IMR-90 (cell line): Measurements from ENCODE around the gene CCNQ. TPM values are rescaled to one million over a fixed set of nuclear protein-coding genes. Genes with fewer than 3 reads are reported as not detected.

Source experiments
- ATAC-seq: fragments of 200-7000 bp; cut with Tn5 transposase; 2 replicates; pipeline ENCODE4 v1.9.1; 2020; ENCODE audit warnings: low read depth, mild to moderate bottlenecking, moderate library complexity
- BruUV-seq: library from RNA; stranded (reverse); fragments of 400-500 nt; replicated peaks from 2 replicates; lab custom pipeline; 2021; lab: Mats Ljungman, UMichigan
- CTCF ChIA-PET: fragments of 300-600 bp; formaldehyde crosslinking; extraction: SDS; loops from one replicate; lab custom pipeline; 2021; ENCODE audit warnings: antibody characterized with exemption; lab: Yijun Ruan, JAX
- POLR2A ChIA-PET: fragments of 300-600 bp; sonication (Branson Sonifier 250); formaldehyde crosslinking; loops from one replicate; lab custom pipeline; 2022; ENCODE audit warnings: antibody characterized with exemption; ENCODE audit not compliant: unreplicated experiment; lab: Charles Lee
- DNase-seq: peaks from one replicate; pipeline ENCODE4 v3.0.0; 2013
- H2AFZ ChIP-seq: replicated peaks from 2 replicates; pipeline ENCODE3; 2013; ENCODE audit warnings: low read length, mild to moderate bottlenecking; ENCODE audit not compliant: poor library complexity
- H2AK5ac ChIP-seq: 2 replicates; pipeline ENCODE4 v1.6.1; 2013; ENCODE audit warnings: low read depth, low read length, inconsistent platforms
- H2AK9ac ChIP-seq: replicated peaks from 2 replicates; pipeline ENCODE3; 2013; ENCODE audit warnings: mild to moderate bottlenecking, low read depth, low read length, moderate library complexity; ENCODE audit not compliant: poor library complexity
- H2BK120ac ChIP-seq: 2 replicates; pipeline ENCODE4 v1.6.1; 2013; ENCODE audit warnings: low read depth, low read length, inconsistent platforms
- H2BK15ac ChIP-seq: 3 replicates; pipeline ENCODE4 v1.6.1; 2013; ENCODE audit warnings: low read depth, low read length, inconsistent platforms
- H2BK20ac ChIP-seq: 2 replicates; pipeline ENCODE4 v1.6.1; 2013; ENCODE audit warnings: low read depth, mild to moderate bottlenecking, inconsistent platforms, low read length, moderate library complexity
- H2BK5ac ChIP-seq: 2 replicates; pipeline ENCODE4 v1.6.1; 2013; ENCODE audit warnings: mild to moderate bottlenecking, low read depth, low read length, inconsistent platforms; ENCODE audit not compliant: poor library complexity, severe bottlenecking
- H3K14ac ChIP-seq: replicated peaks from 2 replicates; pipeline ENCODE4 v1.6.1; 2013; ENCODE audit warnings: low read depth, low read length, inconsistent platforms
- H3K18ac ChIP-seq: 2 replicates; pipeline ENCODE4 v1.6.1; 2013; ENCODE audit warnings: low read depth, low read length, control low read depth
- H3K23ac ChIP-seq: 2 replicates; pipeline ENCODE4 v1.6.1; 2013; ENCODE audit warnings: low read depth, low read length, inconsistent platforms
- H3K27ac ChIP-seq: 2 replicates; pipeline ENCODE4 v1.5.1; 2013; ENCODE audit warnings: mild to moderate bottlenecking, control low read depth, low read length; ENCODE audit not compliant: insufficient read depth
- H3K27me3 ChIP-seq: 2 replicates; pipeline ENCODE4 v1.6.1; 2013; ENCODE audit warnings: low read length; ENCODE audit not compliant: control insufficient read depth, insufficient read depth
- H3K36me3 ChIP-seq: 2 replicates; pipeline ENCODE4 v1.6.1; 2013; ENCODE audit warnings: low read length, mixed read lengths; ENCODE audit not compliant: control insufficient read depth, insufficient read depth
- H3K4ac ChIP-seq: 2 replicates; pipeline ENCODE4 v1.6.1; 2013; ENCODE audit warnings: low read depth, low read length, inconsistent platforms
- H3K4me1 ChIP-seq: 2 replicates; pipeline ENCODE4 v1.6.1; 2013; ENCODE audit warnings: low read length, mixed read lengths; ENCODE audit not compliant: control insufficient read depth, insufficient read depth
- H3K4me2 ChIP-seq: 2 replicates; pipeline ENCODE4 v1.6.1; 2013; ENCODE audit warnings: low read depth, mild to moderate bottlenecking, control low read depth, low read length, moderate library complexity
- H3K4me3 ChIP-seq: 2 replicates; pipeline ENCODE4 v1.5.1; 2013; ENCODE audit warnings: low read depth, mild to moderate bottlenecking, control low read depth, low read length, moderate library complexity; ENCODE audit not compliant: insufficient read depth
- H3K56ac ChIP-seq: 2 replicates; pipeline ENCODE4 v1.6.1; 2013; ENCODE audit warnings: low read length, inconsistent platforms; ENCODE audit not compliant: insufficient read depth; ENCODE audit errors: extremely low read depth
- H3K79me1 ChIP-seq, 2 experiments: 2 replicates each; pipeline ENCODE4 v1.6.1; 2013; ENCODE audit warnings: low read length in 2 of 2, inconsistent platforms in 1 of 2, low read depth in 1 of 2
- H3K9ac ChIP-seq: 2 replicates; pipeline ENCODE4 v1.6.1; 2013; ENCODE audit warnings: low read depth, low read length, control low read depth
- H3K9me1 ChIP-seq: 2 replicates; pipeline ENCODE4 v1.6.1; 2013; ENCODE audit warnings: low read length, inconsistent platforms; ENCODE audit not compliant: insufficient read depth
- H3K9me3 ChIP-seq: 2 replicates; pipeline ENCODE4 v1.6.1; 2013; ENCODE audit warnings: low read length; ENCODE audit not compliant: control insufficient read depth, insufficient read depth
- H4K20me1 ChIP-seq: 2 replicates; pipeline ENCODE4 v1.6.1; 2013; ENCODE audit warnings: low read length, inconsistent platforms; ENCODE audit not compliant: insufficient read depth
- H4K5ac ChIP-seq: 2 replicates; pipeline ENCODE4 v1.6.1; 2013; ENCODE audit warnings: mild to moderate bottlenecking, low read depth, low read length, control low read depth
- H4K8ac ChIP-seq, 2 experiments: 2 replicates each; pipeline ENCODE4 v1.6.1; 2013; ENCODE audit warnings: low read depth in 2 of 2, low read length in 2 of 2, control low read depth in 1 of 2, inconsistent platforms in 1 of 2
- H4K91ac ChIP-seq: 2 replicates; pipeline ENCODE4 v1.6.1; 2013; ENCODE audit warnings: low read depth, low read length, inconsistent platforms; ENCODE audit not compliant: insufficient read depth
- CEBPB ChIP-seq: IDR thresholded peaks from 2 replicates; pipeline ENCODE4 v1.6.1; 2012; ENCODE audit warnings: low read depth, low read length, improper control_type of control experiment
- FOS ChIP-seq: fragments of 150-350 bp; IDR thresholded peaks from 2 replicates; pipeline ENCODE4 v1.6.1; 2016; ENCODE audit warnings: low read depth, low read length
- MAFK ChIP-seq: IDR thresholded peaks from 2 replicates; pipeline ENCODE4 v1.6.1; 2012; ENCODE audit warnings: low read depth, low read length, improper control_type of control experiment
- MAZ ChIP-seq: IDR thresholded peaks from 2 replicates; pipeline ENCODE4 v1.6.1; 2012; ENCODE audit warnings: low read depth, mild to moderate bottlenecking, low read length, improper control_type of control experiment, moderate library complexity, borderline replicate concordance
- POLR2A ChIP-seq: IDR thresholded peaks from 2 replicates; pipeline ENCODE4 v1.6.1; 2012; ENCODE audit warnings: mild to moderate bottlenecking, low read depth, low read length
- RAD21 ChIP-seq: IDR thresholded peaks from 2 replicates; pipeline ENCODE4 v1.6.1; 2012; ENCODE audit warnings: low read length, improper control_type of control experiment
- RCOR1 ChIP-seq: IDR thresholded peaks from 2 replicates; pipeline ENCODE4 v1.6.1; 2012; ENCODE audit warnings: mild to moderate bottlenecking, low read length, improper control_type of control experiment; ENCODE audit not compliant: insufficient replicate concordance
- RFX5 ChIP-seq: IDR thresholded peaks from 2 replicates; pipeline ENCODE4 v1.8.0; 2012; ENCODE audit warnings: low read depth, mild to moderate bottlenecking, low read length, moderate library complexity
- SMC3 ChIP-seq: fragments of 150-350 bp; IDR thresholded peaks from 2 replicates; pipeline ENCODE4 v1.6.1; 2016; ENCODE audit warnings: low read depth, mild to moderate bottlenecking, antibody characterized with exemption, low read length, moderate library complexity
- WGBS, 2 experiments: methylation state at CpG; one replicate each; pipeline versions ENCODE4 v1.1.5 to v1.1.7; 2013; ENCODE audit warnings: missing lambda C conversion rate in 2 of 2; ENCODE audit not compliant: insufficient read length in 1 of 2; ENCODE audit errors: extremely low coverage in 2 of 2; 5-methylcytosine and 5-hydroxymethylcytosine counted together
- dilution Hi-C: fragments of 300-500 bp; cut with HindIII; formaldehyde crosslinking; loops from one replicate; pipeline ENCODE4 v1.14.3; 2018; ENCODE audit warnings: low sequenced_read_pairs; ENCODE audit not compliant: unreplicated experiment
- in situ Hi-C: fragments of 300-500 bp; cut with MboI; formaldehyde crosslinking; loops from 3 replicates; pipeline ENCODE4 v1.14.3; 2019; ENCODE audit warnings: low sequenced_read_pairs, inconsistent platforms, mixed read lengths
- intact Hi-C: fragments of 100-400 bp; cut with micrococcal nuclease; formaldehyde crosslinking; loops from 2 replicates; pipeline ENCODE4 v1.10.0; 2022
- polyA plus RNA-seq, 3 experiments: library from polyadenylated mRNA; depleted of rRNA; stranded (reverse); fragments of >200 nt; gene quantifications; 2 replicates each; pipeline ENCODE4 v1.2.3, GENCODE V29; 2012; ENCODE audit warnings: low replicate concordance in 1 of 3
- total RNA-seq: library from RNA; depleted of rRNA; stranded (reverse); fragments of >200 nt; gene quantifications from 2 replicates; pipeline ENCODE4 v1.2.3, GENCODE V29; 2012
- TF ChIP-seq, protein P1 (sequence below): fragments of 150-350 bp; IDR thresholded peaks from 2 replicates; pipeline ENCODE4 v1.6.1; 2017; ENCODE audit warnings: mild to moderate bottlenecking, antibody characterized with exemption, low read length, low read depth
- TF ChIP-seq, protein P2 (sequence below): fragments of 150-350 bp; IDR thresholded peaks from 2 replicates; pipeline ENCODE4 v1.6.1; 2016; ENCODE audit warnings: low read depth, mild to moderate bottlenecking, low read length, moderate library complexity, borderline replicate concordance
- TF ChIP-seq, protein P3 (sequence below): conservative IDR thresholded peaks from 2 replicates; pipeline ENCODE4 v1.5.1; 2012; ENCODE audit warnings: mild to moderate bottlenecking, low read depth, low read length, improper control_type of control experiment

The CCNQ gene
- total and polyA plus RNA-seq, 2 of the 4 experiments (the other 2 are of a cell fraction): 27.6 to 35.2 TPM

DNA sequence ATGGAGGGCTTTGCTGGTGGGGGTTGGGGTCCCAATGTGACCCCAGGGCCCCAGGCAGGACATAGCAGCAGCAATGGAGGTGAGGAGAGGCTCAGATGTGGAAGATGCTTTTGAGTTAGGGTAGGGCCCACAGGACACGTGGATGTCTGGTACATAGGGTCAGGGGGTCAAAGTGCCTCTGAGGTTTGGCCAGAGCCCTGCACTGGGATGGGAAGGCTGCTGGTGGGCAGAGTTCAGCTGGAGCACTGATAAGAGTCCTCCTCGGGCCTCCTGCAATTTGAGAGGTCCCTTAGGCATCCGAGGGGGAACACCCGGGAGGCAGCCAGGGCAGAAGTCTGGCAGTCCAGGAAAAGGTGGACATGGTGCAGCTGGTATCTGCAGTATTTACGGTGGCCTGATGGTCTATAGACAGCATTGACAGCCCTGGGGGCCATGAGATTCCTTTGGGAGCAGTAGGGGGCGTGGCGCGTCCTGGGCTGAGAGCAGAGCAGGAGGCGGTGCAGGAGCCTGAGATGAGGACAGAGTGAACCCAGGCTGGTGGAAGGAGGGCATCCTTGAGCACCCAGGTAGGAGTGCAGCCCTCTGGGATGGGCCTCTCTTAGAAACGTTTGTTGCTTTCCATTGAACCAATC, 22.6 kb downstream of the CCNQ start:
- no peak overlapping the region for H3K23ac ChIP-seq
- POLR2A ChIA-PET: no interaction called here
- H3K4ac ChIP-seq: no peak overlapping the region
- no peak overlapping the region for H2BK5ac ChIP-seq
- no peak overlapping the region for H3K4me2 ChIP-seq
- no peaks in the 10 kb centered on the region for H3K79me1 ChIP-seq
- H2AK9ac ChIP-seq: peak overlapping the region; percentile 46
- WGBS, 2 experiments: 69% methylated on average over 4 of the region's 10 CpGs; no CpG with 5 or more reads in 1 of the 2 experiments
- H2BK20ac ChIP-seq: no peak overlapping the region
- H3K18ac ChIP-seq: no peak overlapping the region
- no peak overlapping the region for H2BK15ac ChIP-seq
- CTCF ChIA-PET: no interaction called here
- intact Hi-C loops: no loop called here
- H2BK120ac ChIP-seq: no peak overlapping the region
- no TSS peak for BruUV-seq
- no peaks in the 10 kb centered on the region for H3K9me1 ChIP-seq
- no peak overlapping the region for H4K8ac ChIP-seq
- no peaks in the 10 kb centered on the region for H3K36me3 ChIP-seq
- DNase-seq (no peak), ATAC-seq (no peak)
- TF ChIP-seq, protein P1, sequence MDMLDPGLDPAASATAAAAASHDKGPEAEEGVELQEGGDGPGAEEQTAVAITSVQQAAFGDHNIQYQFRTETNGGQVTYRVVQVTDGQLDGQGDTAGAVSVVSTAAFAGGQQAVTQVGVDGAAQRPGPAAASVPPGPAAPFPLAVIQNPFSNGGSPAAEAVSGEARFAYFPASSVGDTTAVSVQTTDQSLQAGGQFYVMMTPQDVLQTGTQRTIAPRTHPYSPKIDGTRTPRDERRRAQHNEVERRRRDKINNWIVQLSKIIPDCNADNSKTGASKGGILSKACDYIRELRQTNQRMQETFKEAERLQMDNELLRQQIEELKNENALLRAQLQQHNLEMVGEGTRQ: no peak
- TF ChIP-seq, protein P2, sequence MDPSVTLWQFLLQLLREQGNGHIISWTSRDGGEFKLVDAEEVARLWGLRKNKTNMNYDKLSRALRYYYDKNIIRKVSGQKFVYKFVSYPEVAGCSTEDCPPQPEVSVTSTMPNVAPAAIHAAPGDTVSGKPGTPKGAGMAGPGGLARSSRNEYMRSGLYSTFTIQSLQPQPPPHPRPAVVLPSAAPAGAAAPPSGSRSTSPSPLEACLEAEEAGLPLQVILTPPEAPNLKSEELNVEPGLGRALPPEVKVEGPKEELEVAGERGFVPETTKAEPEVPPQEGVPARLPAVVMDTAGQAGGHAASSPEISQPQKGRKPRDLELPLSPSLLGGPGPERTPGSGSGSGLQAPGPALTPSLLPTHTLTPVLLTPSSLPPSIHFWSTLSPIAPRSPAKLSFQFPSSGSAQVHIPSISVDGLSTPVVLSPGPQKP: no peak
- TF ChIP-seq CEBPB (no peak), MAFK (no peak), SMC3 (no peak), MAZ (no peak), POLR2A (no peak), RCOR1 (no peak), RFX5 (no peak), FOS (no peak), RAD21 (no peak)
- TF ChIP-seq, protein P3, sequence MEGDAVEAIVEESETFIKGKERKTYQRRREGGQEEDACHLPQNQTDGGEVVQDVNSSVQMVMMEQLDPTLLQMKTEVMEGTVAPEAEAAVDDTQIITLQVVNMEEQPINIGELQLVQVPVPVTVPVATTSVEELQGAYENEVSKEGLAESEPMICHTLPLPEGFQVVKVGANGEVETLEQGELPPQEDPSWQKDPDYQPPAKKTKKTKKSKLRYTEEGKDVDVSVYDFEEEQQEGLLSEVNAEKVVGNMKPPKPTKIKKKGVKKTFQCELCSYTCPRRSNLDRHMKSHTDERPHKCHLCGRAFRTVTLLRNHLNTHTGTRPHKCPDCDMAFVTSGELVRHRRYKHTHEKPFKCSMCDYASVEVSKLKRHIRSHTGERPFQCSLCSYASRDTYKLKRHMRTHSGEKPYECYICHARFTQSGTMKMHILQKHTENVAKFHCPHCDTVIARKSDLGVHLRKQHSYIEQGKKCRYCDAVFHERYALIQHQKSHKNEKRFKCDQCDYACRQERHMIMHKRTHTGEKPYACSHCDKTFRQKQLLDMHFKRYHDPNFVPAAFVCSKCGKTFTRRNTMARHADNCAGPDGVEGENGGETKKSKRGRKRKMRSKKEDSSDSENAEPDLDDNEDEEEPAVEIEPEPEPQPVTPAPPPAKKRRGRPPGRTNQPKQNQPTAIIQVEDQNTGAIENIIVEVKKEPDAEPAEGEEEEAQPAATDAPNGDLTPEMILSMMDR: no peak
- dilution Hi-C loops: no loop called here
- no peak overlapping the region for H2AK5ac ChIP-seq
- no peak overlapping the region for H3K27ac ChIP-seq
- H3K4me1 ChIP-seq: no peaks in the 10 kb centered on the region
- H4K91ac ChIP-seq: no peak overlapping the region
- H3K9me3 ChIP-seq: peaks cover 5% of the 10 kb centered on the region; the same call in 1 of the 2 replicates
- H2AFZ ChIP-seq: no peak overlapping the region
- H4K5ac ChIP-seq: no peak overlapping the region
- peaks cover 11% of the 10 kb centered on the region; the same call in 1 of the 2 replicates for H3K27me3 ChIP-seq
- no peaks in the 10 kb centered on the region for H4K20me1 ChIP-seq
- in situ Hi-C loops: no loop called here
- no peak overlapping the region for H3K14ac ChIP-seq
- no peak overlapping the region for H3K56ac ChIP-seq
- no peak overlapping the region for H3K9ac ChIP-seq
- H3K4me3 ChIP-seq: no peak overlapping the region
